CD4-positive, alpha-beta T cell treated with Interleukin-15 for 1 hour (primary cell): ENCODE measurements around the gene LRRTM3.

ENCODE experiments used
- DNase-seq: peaks from one replicate; pipeline ENCODE4 v3.0.0-alpha.2; 2020

The LRRTM3 gene

GRCh38 chr10:67144530-67144929, 218.7 kb downstream of the LRRTM3 start:
- no peak for DNase-seq
